NCI-H2227 (cell line): ENCODE measurements around the gene NDUFB11.

ENCODE experiments used
- DNase-seq: peaks from one replicate; lab custom pipeline; 2025; ENCODE audit not compliant: unreplicated experiment; lab: John Stamatoyannopoulos, UW

Gene NDUFB11

DNA sequence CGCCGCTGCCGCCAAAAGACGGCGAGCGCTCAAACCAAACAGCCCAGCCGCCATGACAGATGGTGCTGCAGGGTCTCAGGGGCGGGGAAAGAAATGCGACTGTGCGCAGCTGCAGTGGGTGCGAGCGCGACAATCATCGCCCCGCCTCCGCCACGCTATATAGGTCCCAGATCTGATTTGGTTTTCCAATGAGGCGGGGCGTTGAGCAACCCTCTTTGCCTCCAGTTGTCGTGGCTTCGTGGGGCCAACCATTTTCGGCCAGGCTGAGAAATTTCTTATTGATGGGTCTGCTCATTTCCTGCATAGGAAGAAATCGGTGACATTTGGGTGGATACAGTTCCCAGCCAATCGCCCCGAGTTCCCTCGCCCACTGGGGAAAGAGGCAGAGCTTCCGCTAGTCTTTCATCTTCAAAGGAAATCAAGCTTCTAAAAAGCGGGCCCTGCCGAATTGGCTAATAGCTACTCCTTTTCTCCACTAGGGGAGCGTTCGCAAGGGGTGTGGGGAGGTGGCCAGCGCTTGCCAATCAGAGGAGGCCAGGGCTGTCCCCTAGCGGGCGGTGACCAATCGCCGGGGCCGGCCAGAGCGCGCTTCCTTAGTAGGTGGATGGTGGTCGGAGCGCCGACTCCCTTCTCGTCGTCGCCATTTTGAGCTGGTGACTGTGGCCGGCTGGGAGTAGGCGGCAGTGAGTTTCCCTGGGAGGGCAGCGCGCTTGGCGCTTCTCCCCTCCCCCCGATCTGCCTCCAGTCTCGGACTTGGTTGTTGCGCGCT is at the start of gene NDUFB11, which contains the start of gene RBM10:
Gene NDUFB11 (minus strand): TSS at position 77 of the 769 bp plus-strand sequence. CDS start 23 bp downstream, at position 54.
Gene RBM10 (plus strand): TSS at position 596 of the 769 bp plus-strand sequence. CDS start 2,261 bp downstream, outside the sequence.
- DNase-seq: peak; percentile 98

DNA sequence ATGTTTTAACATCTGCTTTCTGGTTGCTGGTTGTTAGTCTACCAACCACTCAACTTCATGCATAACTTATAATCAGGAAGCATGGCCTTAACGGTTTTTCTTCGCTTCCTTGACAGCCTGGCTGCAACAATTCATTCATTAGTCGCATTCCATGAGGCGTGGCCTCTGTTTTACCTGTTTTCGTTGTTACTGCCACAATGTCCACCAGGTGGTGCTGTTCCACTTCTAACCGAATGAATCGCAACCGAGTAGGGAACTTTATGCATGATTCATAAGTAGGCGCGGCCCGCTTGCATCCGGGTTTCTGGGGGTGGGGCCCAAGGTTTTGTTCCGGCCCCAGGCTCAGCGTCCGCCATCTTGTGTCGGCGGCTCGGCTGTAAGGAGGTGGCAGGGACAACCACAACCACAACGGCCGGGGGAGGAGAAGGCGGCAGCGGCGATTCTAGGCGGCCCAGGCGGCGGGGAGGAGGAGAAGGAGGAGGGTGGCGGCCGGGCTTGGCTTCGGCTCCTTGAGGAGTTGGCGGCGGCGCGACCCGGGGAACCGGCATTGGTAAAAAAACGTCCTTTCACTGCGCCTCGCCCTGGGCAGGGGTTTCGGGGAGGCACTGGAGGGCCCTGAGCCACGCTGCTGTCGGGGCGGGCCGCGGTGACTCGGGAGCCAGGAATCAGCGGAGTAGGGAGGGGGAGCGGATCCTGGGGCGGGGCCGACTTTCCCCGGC is 49.1 kb upstream of the NDUFB11 start, which contains the start of gene UBA1:
Gene UBA1 (plus strand): TSS at position 355 of the 719 bp plus-strand sequence. CDS start 4,974 bp downstream, outside the sequence.
- DNase-seq: peak; percentile 99

DNA sequence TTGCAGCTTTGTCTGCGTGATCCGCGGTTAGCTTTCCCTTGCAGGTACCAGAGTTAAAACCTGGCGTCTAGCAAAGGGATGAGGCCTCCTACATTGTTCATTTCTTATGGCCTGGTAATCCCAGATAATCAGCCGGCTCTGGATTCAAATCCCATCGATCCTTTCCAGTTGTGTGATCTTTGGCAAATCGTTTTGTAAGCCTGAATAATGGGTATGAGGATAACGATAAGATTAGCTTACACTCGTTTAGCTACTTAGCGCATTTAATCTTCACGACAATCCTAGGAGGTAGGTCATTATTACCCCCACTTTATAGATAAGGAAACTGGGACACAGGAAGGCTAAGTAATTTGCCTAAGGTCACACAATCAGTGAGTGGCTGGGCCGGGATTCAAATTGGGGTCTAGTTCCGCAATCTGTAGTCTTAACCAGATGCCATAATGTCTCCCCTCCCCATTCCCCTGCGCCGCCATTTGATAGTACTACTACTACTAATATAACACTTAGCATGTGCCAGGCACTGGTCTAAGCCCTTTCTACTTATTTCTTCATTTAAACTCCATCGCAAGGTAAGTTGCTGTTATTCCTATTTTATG is 47.4 kb upstream of the NDUFB11 start:
- DNase-seq: no peak

DNA sequence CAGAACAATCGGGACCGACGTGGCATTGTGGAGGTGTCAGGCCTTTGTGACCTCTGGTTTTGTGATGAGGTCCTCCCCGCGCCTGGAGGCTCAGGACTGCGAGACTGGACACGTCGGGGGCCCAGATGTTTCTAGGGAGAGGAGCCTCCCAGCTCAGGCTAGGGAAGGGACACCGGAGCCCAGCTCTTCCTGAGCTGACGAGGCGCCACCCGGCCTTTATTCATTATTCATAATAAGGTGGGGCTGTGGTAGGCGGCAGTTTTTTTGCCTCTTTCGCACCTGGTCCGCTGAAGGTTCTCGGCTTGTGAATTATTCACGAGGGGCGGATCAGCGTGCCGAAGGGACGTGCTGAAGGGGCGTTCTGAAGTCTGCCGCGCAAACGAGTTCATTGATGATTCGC is 46.8 kb upstream of the NDUFB11 start:
- peak; percentile 61 for DNase-seq

DNA sequence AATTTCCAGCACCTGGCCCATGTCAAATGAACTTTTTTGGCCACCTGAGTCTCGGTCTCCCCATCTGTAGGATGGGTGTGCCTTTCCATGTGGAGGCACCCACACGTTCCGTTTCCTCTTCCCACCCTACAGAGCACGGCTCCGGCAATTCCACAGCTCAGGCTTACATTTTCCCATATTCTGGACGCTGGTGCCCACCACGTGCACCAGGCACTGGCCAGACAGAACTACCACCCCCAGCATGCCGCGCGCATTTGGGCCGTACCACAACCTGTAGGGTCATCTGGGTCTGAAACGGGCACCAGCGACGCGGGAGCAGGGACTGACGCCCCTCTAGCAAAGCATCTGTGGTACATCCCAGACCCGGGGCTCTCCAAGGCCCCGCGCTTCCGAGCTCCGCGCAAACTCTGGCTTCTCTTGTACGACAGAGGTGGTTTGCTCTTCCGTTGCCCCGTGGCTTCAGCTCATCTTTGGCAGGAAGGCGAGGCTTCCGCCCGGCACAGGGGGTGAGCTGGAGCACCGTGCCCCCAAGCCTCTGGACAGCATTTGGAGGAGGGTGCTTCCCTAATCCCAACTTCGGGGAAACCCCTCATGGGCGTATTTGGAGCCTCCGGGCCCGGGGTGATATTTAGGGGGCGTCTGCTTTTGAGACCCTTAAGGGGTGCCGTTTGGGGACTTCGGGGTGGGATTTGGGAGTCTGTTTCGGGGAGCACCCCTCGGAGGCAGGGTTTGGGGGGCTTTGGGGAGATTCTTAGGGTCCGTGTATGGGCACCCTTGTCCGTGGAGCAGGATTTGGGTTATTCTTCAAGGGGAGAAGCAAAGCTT is 46.2 kb upstream of the NDUFB11 start:
- DNase-seq: peak; percentile 98

DNA sequence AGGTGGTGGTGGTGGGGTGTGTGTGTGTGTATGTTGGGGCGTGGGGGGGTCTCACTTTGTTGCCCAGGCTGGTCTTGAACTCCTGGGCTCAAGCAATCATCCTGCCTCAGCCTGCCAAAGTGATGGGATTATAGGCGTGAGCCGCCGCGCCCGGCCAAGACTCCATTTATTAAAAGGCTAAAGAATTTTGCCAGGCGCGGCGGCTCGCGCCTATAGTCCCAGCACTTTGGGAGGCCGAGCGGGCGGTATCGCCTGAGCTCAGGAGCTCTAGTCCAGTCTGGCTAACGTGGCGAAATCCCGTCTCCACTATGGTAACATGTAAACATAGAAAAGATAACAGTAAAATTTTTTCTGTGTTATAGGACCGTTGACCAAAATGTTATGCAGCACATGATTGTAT is 45.4 kb upstream of the NDUFB11 start:
- DNase-seq: no peak

DNA sequence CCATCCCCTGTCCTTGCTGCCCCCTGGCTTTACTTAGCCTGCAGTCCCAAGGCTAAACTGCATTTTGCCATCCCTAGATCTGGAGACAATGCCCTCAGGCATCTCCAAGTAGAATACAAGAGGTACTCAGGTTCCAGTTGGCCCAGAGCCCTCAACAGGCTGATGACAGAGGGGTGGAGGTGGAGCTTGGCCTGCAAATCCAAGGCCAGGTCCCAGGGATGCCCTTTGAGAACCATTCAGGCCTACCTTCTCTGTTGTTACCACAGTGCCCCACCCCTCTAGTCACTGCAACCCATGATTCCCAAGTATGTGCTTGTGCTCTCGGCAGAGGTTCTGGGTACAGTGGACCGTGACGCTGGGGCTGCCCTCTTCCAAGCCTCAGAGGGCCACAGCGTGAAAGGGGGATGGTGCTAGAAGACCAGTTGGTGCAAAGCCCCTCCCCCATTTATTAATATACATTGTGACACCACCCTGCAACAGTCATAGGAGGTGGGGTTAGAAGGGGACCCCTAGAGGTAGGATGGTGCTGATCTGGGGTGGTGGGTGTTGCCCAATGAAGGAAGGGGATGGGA is 42.7 kb upstream of the NDUFB11 start:
- DNase-seq: no peak

DNA sequence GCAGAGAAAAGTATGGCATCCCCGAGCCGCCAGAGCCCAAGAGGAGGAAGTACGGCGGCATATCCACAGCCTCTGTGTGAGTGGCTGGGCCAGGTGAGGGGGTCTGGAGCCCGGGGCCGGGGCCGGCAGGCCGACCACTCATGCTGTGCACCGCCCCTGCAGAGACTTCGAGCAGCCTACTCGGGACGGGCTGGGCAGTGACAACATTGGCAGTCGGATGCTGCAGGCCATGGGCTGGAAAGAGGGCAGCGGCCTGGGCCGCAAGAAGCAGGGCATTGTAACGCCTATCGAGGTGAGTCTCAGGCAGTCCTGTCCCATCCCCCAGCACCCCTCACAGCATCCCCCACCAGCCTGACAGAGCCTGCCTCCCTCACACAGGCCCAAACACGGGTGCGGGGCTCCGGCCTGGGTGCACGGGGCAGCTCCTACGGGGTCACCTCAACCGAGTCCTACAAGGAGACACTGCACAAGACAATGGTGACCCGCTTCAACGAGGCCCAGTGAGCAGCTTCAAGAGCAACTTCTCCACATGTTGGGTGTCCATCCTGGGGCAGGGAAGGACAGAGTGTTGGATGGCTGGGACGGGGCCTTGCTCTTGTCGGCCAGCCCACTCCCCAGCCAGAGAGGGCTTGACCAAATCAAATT is 41.7 kb upstream of the NDUFB11 start:
- DNase-seq: no peak

DNA sequence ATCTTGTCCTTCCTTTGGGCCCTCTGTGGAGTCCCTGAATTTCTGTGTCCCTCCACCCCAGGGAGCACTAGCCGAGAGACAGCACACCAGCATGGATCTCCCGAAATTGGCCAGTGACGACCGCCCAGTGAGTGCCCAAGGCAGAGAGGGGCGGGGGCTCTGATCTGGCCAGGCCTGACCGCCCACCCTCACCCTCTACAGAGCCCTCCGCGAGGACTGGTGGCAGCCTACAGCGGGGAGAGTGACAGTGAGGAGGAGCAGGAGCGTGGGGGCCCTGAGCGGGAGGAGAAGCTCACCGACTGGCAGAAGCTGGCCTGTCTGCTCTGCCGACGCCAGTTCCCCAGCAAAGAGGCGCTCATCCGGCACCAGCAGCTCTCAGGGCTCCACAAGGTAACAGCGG is 40.7 kb upstream of the NDUFB11 start:
- no peak for DNase-seq

DNA sequence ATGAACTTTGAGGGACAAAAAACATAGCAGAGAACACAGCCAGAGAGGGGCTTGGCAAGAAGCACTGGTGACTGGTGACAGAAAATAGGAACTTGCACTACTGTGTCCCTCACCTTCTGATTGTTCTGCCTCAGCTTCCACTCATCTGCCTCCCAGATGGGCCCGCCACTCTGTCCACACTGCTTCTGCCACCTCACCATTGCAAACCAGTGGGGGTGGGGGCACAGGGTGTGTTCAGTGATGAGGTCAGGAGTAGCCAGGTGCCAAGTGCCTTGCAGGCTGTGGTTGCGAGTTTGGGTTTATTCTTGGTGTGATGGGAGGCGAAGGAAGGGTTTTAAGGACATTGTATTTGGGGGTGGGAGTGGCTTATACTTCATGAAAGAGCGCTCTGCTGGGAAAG is 40.0 kb upstream of the NDUFB11 start:
- no peak for DNase-seq

DNA sequence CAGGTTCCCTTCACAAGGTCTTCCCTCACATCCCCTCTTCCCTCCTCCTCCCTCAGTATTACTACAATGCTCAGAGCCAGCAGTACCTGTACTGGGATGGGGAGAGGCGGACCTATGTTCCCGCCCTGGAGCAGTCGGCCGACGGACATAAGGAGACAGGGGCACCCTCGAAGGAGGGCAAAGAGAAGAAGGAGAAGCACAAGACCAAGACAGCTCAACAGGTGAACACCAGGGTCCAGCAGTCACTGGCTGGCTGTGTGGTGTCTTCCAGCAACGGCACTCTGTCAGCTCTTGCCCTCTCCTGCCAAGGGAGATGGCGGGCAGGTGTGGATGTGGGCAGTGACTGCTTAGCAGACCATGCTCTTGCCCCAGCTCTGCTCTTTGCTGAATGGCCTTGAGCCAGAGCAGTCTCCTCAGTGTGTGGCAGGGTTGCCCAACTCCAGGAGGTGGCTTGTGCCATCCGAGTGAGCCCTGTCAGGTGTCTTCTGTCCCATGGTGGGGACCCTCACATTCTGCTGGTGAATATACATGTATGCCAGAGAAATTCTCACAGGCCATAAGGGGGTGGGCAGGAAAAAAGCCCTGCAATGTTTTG is 37.7 kb upstream of the NDUFB11 start:
- no peak for DNase-seq

DNA sequence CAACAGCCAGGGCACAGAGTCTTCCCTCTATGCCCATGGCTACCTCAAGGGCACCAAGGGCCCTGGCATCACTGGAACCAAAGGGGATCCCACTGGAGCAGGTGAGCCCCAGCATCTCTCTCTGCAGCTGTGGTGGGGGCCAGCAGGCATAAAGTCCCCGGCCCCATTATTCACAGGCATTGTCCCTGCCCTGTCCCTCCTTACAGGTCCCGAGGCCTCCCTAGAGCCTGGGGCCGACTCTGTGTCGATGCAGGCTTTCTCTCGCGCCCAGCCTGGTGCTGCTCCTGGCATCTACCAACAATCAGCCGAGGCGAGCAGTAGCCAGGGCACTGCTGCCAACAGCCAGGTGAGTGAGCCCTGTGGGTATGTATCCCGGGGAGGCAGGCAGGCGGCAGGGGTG is 36.8 kb upstream of the NDUFB11 start:
- no peak for DNase-seq

DNA sequence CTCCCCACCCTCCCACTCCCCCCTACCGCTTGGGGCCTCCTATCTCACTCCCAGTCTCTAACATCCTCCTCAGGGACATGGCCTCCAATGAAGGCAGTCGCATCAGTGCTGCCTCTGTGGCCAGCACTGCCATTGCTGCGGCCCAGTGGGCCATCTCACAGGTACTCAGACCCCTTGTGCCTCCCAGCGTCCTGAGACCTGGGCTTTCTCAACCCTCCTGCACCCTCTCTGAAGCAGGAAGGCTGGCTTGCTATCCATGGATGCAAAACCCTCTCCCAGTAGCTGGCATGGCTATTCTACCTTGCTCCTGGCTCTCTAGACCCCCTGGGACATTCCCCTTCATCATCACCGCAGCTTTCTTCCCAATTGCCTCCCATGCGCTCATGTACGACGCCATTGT is 35.8 kb upstream of the NDUFB11 start:
- DNase-seq: no peak

DNA sequence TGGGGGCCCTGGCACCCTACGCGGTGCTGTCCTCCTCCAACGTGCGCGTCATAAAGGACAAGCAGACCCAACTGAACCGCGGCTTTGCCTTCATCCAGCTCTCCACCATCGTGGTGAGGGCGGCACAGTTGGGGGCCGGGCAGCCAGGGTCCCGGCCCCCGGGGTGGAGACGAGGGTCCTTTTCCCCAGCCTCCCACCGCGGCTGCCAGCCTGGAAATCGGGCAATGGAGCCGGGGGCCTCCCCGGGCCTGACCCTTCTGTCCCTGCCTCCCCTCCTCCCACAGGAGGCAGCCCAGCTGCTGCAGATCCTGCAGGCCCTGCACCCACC is 35.4 kb upstream of the NDUFB11 start:
- DNase-seq: no peak

DNA sequence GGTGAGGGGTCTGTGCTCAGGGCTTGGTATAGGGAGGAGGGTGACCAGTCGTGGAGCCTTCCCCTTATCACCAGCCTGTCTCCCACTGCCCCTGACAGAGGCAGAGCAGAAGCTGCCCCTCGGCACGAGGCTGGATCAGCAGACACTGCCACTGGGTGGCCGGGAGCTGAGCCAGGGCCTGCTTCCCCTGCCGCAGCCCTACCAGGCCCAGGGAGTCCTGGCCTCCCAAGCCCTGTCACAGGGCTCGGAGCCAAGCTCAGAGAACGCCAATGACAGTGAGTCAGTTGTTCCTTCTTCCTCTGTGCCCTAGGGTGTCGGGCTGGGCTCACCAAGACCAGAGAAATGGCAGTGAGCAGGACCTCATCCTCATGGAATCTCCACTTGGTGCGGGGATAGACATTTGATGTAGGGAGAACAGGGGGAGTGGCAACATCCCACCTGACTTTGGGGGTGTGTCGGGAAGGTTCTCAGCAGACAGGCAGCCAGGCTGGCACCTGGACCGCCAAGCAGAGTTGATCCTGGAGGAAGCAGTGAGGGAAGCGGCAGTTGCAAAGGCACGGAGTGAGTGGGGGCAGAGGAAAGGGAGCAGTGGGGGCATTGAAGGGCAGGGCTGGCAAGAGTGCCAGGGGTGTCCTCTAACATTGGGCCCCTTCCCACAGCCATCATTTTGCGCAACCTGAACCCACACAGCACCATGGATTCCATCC is 34.9 kb upstream of the NDUFB11 start:
- DNase-seq: no peak

DNA sequence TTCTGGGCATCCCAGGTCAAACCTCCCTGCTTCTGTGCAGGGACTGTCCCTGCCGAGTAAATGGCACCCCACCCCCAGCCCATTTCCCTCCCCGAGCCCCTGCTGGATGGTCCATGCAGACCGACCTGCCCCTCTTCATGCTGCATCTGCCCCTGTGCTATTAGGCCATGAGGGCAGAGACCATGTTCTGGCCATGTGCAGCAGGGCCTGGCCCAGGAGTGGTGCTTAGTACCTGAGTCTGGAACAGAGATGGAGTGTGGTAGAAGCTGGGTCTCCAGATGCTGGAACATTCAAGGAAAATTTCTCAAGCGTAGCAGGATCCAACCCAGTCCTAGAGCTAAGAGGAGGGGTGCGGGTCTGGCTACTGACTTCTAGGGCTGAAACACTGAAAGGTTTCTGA is 33.8 kb upstream of the NDUFB11 start:
- DNase-seq: no peak

DNA sequence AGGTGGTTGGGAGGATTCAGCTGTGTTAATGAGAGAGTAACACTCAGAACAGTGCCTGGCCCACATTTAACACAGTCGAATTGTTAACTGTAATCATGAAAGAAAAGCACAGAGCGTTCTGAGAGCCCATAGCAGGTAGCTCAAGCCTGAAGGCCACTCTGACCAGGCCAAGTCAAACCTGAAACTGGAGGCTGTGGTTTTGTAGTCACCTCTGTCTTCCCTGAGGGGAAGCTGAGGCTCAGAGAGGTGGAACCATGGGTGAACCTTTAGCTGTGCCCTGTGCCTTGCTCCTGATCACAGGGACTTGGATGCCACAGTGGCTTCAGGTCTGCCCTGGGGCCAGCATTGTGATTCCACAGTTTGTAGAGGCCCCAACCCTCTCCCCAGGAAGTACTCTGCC is 32.6 kb upstream of the NDUFB11 start:
- no peak for DNase-seq

DNA sequence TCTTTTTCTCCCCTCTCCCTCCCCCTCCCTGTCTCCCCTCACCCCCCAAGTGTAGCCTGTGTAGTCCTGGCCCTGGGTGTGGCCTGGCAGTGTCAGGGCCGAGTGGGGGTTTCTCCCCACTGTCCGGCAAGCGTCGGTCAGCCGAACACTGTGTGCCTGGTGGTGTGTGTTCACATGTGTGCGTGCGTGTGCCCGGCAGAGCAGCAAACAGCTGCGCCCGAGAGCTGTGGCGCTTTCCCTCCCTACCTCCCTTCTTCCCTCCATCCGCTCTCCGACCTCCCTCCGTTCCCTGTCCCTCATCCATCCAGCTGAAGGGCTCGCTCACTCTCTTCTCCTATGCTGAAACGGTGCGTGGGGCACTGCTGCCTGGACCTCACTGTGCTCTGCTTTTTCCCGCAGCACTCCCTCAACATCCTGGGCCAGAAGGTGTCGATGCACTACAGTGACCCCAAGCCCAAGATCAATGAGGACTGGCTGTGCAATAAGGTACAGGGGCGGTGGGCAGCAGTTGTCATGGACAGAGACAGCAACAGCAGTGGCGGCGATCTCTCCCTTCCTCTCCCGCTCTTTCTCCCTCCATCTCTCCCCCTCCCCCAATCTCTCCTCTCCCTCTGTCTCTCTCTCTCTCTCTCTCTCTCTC is 31.7 kb upstream of the NDUFB11 start:
- DNase-seq: no peak

DNA sequence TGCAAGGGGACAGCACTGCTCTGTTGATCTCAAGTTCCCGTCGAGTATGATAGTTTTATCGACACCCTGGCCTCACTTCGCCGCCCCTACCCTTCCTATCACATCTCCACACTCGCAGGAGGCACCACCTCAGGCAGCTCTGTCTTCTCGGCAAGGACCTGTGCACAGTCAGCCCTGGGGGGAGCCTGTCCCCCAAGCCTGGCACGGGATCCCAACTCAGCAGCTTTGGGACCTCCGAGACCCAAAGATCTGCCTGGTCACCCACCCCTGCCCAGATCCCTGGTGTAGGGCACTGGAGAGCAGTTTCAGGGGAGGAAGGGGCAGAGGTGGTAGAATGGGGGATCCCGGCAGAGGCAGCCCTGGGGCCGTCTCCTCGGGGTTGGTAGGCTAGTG is 31.1 kb upstream of the NDUFB11 start:
- no peak for DNase-seq
